ENCODE data around the gene GTSE1. TPM values are rescaled to one million over a fixed set of nuclear protein-coding genes. Genes with fewer than 3 reads are reported as not detected.
A peak's percentile ranks its signal among the peaks of the same experiment; 100 is the strongest.

The GTSE1 gene
- total and polyA plus RNA-seq, 4 donors: 0.55 to 1.5 (median 0.91) TPM

DNA sequence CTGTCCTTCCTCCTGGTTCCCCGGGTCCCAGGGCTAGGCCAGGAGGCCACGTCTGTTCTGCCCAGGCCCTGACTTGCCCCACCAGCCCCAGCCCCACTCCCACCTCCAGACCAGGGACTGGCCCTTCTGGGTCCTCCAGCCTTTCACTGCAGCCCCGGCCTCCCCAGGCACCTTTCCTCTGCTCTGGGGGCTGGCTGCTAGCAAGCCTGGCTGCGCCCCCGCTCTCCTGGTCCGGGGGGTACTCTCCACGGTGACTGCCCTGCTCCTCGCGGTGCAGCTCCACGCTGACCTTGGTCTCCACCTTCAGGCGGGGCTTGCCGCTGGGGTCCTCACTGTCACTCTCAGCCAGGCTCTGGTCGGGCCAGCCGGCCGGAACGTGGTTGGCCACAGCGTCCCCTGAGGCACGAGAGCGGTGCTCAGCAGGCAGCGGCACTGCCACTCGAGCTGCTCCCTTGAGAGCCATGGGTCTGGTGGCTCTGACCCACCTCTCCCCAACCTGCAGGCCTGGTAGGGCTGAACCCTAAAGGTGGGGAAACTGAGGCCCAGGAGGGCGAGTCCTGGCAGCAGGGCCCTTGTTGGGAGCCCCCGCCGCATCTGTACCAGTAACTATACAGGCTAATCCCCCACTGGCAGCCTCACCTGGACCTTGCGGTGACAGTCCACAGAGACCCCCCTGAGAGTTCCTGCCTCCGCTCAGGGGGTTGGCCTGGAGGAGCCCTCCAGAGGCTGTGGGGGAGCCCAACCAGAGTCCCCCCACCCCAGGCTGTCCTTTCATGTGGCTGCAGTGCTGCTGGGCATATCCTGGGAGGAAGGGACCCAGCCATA lies 67.9 kb downstream of the GTSE1 start:
- no peak for DNase-seq
- intact Hi-C loops (cut with DNase I): no loop called here
- ATAC-seq (ENCODE audit: low FRiP score): no peak

DNA sequence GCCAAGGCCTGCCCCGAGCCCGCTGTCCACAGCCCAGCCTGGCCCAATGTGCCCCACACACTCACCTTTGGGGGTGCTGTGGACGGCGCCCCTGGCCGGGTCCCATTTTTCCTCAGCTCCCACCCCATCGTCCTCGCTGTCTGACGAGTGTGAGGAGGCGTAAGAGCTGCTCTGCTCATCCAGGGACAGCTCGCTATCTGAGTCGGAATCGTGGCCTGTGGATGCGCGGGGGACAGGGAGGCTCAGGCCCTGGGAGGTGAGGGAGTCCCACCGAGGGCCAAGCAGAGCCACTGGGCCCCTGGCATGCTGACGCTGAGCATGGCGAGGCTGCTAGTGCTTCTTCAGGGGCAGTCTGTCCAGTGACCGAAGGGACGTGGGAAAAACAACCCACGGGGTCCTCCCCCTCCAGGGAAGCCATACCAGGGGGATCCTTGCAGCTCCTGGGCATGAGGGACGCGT lies 68.5 kb downstream of the GTSE1 start:
- Histone ChIP-seq H3K36me3 (ENCODE audit: control insufficient read depth in 1 of 2, insufficient read depth in 2 of 2, low read length in 1 of 2) (no peaks in the 10 kb centered on the region), H3K27me3 (ENCODE audit: control insufficient read depth in 1 of 2, insufficient read depth in 2 of 2, low read length in 1 of 2) (no peaks in the 10 kb centered on the region), H3K9me3 (ENCODE audit: control insufficient read depth, low read length) (no peaks in the 10 kb centered on the region), H3K4me1 (ENCODE audit: control insufficient read depth in 1 of 2, insufficient read depth in 2 of 2, low read length in 2 of 2) (no peaks in the 10 kb centered on the region), H3K27ac (ENCODE audit: low read depth in 1 of 2, low read length in 2 of 2) (no peak overlapping the region), H3K4me3 (ENCODE audit: low read length in 2 of 2) (no peak overlapping the region)
- no peak for ATAC-seq (ENCODE audit: low FRiP score)
- no peak for DNase-seq
- intact Hi-C loops (cut with DNase I): no loop called here
- 92 to 96% methylated on average over 22 of the region's 22 CpGs for WGBS, 2 donors

More for the DNA sequence above, 67.9 kb downstream of the GTSE1 start:
- Histone ChIP-seq H3K27ac (ENCODE audit: low read depth in 1 of 2, low read length in 2 of 2) (no peak overlapping the region), H3K4me3 (ENCODE audit: low read length in 2 of 2) (no peak overlapping the region), H3K4me1 (ENCODE audit: control insufficient read depth in 1 of 2, insufficient read depth in 2 of 2, low read length in 2 of 2) (no peaks in the 10 kb centered on the region), H3K9me3 (ENCODE audit: control insufficient read depth, low read length) (peaks cover 1% of the 10 kb centered on the region), H3K36me3 (ENCODE audit: control insufficient read depth in 1 of 2, insufficient read depth in 2 of 2, low read length in 1 of 2) (no peaks in the 10 kb centered on the region), H3K27me3 (ENCODE audit: control insufficient read depth in 1 of 2, insufficient read depth in 2 of 2, low read length in 1 of 2) (no peaks in the 10 kb centered on the region)
- 80 to 81% methylated on average over 26 of the region's 26 CpGs for WGBS, 2 donors

DNA sequence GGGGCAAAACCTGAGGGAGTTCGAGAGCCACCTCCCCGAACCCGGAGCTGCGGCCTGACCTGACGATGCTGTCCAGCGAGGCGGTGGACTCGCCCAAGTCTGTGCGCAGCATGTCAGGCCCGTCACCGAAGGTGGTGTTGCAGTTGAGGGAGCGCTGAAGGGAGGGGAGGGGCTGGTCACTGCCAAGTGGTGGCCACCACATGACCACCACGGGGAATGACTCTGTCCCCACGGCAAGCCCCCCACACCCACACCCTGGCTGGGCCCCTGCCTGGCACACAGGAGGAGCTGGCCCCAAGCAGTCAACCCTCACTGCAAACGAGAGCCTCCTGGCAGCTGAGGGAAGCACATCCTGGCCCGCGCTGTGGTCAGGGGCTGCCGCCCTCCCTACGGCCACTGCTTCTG lies 69.7 kb downstream of the GTSE1 start:
- Histone ChIP-seq H3K36me3 (ENCODE audit: control insufficient read depth in 1 of 2, insufficient read depth in 2 of 2, low read length in 1 of 2) (no peaks in the 10 kb centered on the region), H3K4me3 (ENCODE audit: low read length in 2 of 2) (no peak overlapping the region), H3K9me3 (ENCODE audit: control insufficient read depth, low read length) (no peaks in the 10 kb centered on the region), H3K27ac (ENCODE audit: low read depth in 1 of 2, low read length in 2 of 2) (no peak overlapping the region), H3K27me3 (ENCODE audit: control insufficient read depth in 1 of 2, insufficient read depth in 2 of 2, low read length in 1 of 2) (no peaks in the 10 kb centered on the region), H3K4me1 (ENCODE audit: control insufficient read depth in 1 of 2, insufficient read depth in 2 of 2, low read length in 2 of 2) (no peaks in the 10 kb centered on the region)
- no peak for DNase-seq
- intact Hi-C loops (cut with DNase I): no loop called here
- no peak for ATAC-seq (ENCODE audit: low FRiP score)
- WGBS, 2 donors: 86 to 88% methylated on average over 19 of the region's 19 CpGs

DNA sequence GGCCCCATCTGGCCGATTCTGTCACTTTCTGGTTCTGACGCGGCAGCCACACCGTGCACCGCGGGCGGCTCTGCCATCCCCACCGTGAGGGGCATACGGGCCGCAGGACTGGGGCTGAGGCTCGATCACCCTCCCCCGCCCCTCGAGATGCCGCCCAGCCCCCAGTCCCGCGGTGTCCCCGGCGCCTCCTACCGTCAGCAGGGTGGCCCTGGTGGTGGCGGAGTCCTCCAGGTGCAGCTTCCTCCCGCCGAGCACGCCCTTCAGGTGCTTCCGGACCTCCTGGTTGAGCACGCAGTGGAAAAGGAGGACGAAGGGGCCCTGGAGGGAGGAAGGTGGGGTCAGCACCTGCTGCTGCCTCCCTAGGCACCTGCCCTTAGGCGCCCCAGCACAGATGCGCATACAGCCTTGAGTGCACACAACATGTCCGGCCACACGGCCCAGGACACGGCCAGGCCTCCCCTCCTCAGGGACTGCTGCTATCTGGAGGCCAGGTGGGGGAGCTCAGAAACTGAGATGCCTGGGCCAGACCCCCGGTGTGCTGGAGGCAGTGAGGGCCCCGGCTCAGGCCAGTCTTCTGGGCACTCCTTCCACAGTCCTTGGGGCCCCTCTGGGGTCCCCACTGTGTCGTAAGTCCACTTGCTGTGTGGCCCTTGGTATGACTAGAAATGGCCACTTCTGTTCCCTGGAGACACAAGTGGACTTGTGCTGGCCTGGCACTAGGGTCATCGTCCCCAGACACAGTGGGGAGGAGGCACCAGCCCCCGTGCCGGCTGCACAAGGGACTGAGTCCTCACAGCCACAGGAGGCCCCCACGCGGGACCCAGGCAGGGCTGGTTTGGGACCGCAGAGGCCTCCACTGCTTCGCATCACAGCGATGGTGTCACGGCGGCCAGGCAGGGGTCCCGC lies 70.4 kb downstream of the GTSE1 start:
- H3K9me3 ChIP-seq (ENCODE audit: control insufficient read depth, low read length): no peaks in the 10 kb centered on the region
- H3K4me1 ChIP-seq (ENCODE audit: control insufficient read depth in 1 of 2, insufficient read depth in 2 of 2, low read length in 2 of 2): no peaks in the 10 kb centered on the region
- H3K4me3 ChIP-seq (ENCODE audit: low read length in 2 of 2): no peak overlapping the region
- no peaks in the 10 kb centered on the region for H3K36me3 ChIP-seq (ENCODE audit: control insufficient read depth in 1 of 2, insufficient read depth in 2 of 2, low read length in 1 of 2)
- no peak overlapping the region for H3K27ac ChIP-seq (ENCODE audit: low read depth in 1 of 2, low read length in 2 of 2)
- intact Hi-C loops (cut with DNase I): no loop called here
- DNase-seq: peak in 1 of 2 donors; percentile 67
- ATAC-seq (ENCODE audit: low FRiP score): no peak
- H3K27me3 ChIP-seq (ENCODE audit: control insufficient read depth in 1 of 2, insufficient read depth in 2 of 2, low read length in 1 of 2): no peaks in the 10 kb centered on the region
- WGBS, 2 donors: 79 to 84% methylated on average over 45 of the region's 45 CpGs

DNA sequence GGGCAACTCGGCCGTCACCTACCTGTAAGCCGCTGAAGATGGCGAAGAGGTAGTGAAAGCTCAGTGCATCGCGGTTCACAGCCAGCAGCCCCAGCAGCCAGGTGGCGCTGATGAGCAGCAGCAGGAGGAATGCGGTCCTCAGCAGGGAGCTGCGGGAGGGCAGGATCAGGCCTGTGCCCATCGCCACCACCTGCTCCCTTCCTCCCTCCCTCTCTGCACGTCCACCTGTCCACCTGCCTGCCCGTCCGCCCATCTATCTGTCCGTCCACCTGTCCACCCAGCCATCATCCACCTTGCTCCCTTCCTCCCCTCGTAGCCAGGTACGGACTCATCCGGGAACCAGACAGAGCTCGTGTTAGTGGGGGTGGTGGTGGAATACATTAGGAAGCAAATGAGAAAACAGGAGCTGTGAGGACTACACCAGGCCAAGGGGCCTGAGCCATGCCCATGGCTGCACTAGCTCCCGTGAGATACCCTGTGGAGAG lies 71.1 kb downstream of the GTSE1 start:
- 58 to 79% methylated on average over 15 to 19 of the region's 19 CpGs for WGBS, 2 donors

DNA sequence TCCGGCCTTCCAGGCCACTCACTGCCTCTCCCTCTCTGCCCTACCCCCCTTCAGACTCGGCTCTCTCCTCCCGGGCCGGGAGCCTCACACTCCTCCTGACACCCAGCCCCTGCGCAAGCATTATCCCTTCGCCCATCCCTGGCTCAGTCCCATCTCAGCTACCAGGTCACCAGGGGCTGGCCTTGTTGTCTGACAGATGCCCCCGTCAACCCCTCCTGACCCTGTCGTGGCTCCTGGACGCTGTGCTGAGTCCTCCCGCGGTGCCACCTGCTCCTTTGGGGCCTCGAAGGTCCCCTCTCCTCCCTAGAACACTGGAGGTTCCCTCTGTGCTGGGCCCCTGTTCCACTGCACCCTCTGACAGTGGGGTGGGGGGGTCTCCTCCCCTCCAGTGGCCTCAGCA lies 71.8 kb downstream of the GTSE1 start:
- ATAC-seq (ENCODE audit: low FRiP score) (no peak), DNase-seq (peak in 1 of 2 donors; percentile 70)
- Histone ChIP-seq H3K9me3 (ENCODE audit: control insufficient read depth, low read length) (no peaks in the 10 kb centered on the region), H3K27ac (ENCODE audit: low read depth in 1 of 2, low read length in 2 of 2) (no peak overlapping the region), H3K4me3 (ENCODE audit: low read length in 2 of 2) (no peak overlapping the region), H3K36me3 (ENCODE audit: control insufficient read depth in 1 of 2, insufficient read depth in 2 of 2, low read length in 1 of 2) (no peaks in the 10 kb centered on the region), H3K4me1 (ENCODE audit: control insufficient read depth in 1 of 2, insufficient read depth in 2 of 2, low read length in 2 of 2) (no peaks in the 10 kb centered on the region), H3K27me3 (ENCODE audit: control insufficient read depth in 1 of 2, insufficient read depth in 2 of 2, low read length in 1 of 2) (no peaks in the 10 kb centered on the region)
- intact Hi-C loops (cut with DNase I): loop anchor here in 1 of 2 donors (2.0 kb wide), 1 partner anchor 174 kb away; no protein-coding TSS in a partner anchor
- 85 to 92% methylated on average over 12 of the region's 12 CpGs for WGBS, 2 donors

More for the DNA sequence above, 71.1 kb downstream of the GTSE1 start:
- DNase-seq (peak; percentile 70 to 86), ATAC-seq (ENCODE audit: low FRiP score) (peak; percentile 40)
- Histone ChIP-seq H3K27ac (ENCODE audit: low read depth in 1 of 2, low read length in 2 of 2) (no peak overlapping the region), H3K36me3 (ENCODE audit: control insufficient read depth in 1 of 2, insufficient read depth in 2 of 2, low read length in 1 of 2) (no peaks in the 10 kb centered on the region), H3K27me3 (ENCODE audit: control insufficient read depth in 1 of 2, insufficient read depth in 2 of 2, low read length in 1 of 2) (no peaks in the 10 kb centered on the region), H3K9me3 (ENCODE audit: control insufficient read depth, low read length) (no peaks in the 10 kb centered on the region), H3K4me3 (ENCODE audit: low read length in 2 of 2) (no peak overlapping the region), H3K4me1 (ENCODE audit: control insufficient read depth in 1 of 2, insufficient read depth in 2 of 2, low read length in 2 of 2) (no peaks in the 10 kb centered on the region)
- intact Hi-C loops (cut with DNase I): loop anchor here in 1 of 2 donors (2.0 kb wide), 1 partner anchor 175 kb away; no protein-coding TSS in a partner anchor

DNA sequence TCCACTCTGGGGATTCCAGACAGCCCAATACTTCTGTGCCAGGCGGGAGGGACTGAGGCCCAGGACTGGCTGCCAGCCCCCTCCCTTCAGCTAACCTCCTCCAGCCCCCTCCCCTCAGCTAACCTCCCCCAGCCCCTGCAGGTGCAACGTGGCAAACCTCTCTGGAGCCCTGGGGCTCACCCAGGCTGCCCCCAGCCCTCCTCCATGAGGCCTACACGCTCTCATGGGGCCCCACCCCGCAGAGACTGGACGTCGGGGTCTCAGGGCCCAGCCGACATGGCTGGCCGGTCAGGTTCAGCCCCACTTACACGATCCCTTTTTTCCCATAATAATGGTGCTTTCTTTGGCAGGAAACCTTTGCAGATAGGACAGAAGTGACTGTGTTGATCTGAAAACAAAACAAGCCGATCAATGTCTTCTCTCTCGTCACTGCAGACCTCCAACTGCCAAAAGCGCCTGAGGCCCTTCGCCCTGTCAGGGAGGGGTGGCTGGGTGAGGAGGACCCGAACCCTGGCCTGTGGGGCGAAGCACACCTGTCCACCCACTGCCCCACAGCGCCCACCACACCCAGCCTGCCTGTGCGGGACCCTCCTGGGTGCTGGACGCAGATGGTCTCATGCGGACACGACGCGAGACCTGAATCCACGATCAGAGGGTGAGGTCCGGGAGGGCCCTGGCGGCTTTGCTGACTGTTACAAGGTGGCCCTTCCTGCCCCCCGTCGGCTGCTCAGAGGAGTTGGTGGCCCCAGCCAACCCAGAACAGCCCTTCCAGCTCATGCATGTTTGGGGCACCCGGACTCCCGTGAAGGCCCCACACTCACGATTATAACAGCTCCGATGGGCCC lies 72.4 kb downstream of the GTSE1 start:
- Histone ChIP-seq H3K4me1 (ENCODE audit: control insufficient read depth in 1 of 2, insufficient read depth in 2 of 2, low read length in 2 of 2) (no peaks in the 10 kb centered on the region), H3K9me3 (ENCODE audit: control insufficient read depth, low read length) (no peaks in the 10 kb centered on the region), H3K36me3 (ENCODE audit: control insufficient read depth in 1 of 2, insufficient read depth in 2 of 2, low read length in 1 of 2) (no peaks in the 10 kb centered on the region), H3K4me3 (ENCODE audit: low read length in 2 of 2) (no peak overlapping the region), H3K27me3 (ENCODE audit: control insufficient read depth in 1 of 2, insufficient read depth in 2 of 2, low read length in 1 of 2) (no peaks in the 10 kb centered on the region), H3K27ac (ENCODE audit: low read depth in 1 of 2, low read length in 2 of 2) (no peak overlapping the region)
- DNase-seq (no peak), ATAC-seq (ENCODE audit: low FRiP score) (no peak)
- intact Hi-C loops (cut with DNase I): loop anchor here in 1 of 2 donors (2.0 kb wide), 1 partner anchor 174 kb away; no protein-coding TSS in a partner anchor
- WGBS, 2 donors: 89 to 91% methylated on average over 31 of the region's 31 CpGs
